ENCODE data around the gene ZNF888. TPM values are rescaled to one million over a fixed set of nuclear protein-coding genes. Genes with fewer than 3 reads are reported as not detected.

Gene ZNF888
- total RNA-seq, result 1 to 10 TPM; 5.9 to 8.0 TPM

DNA sequence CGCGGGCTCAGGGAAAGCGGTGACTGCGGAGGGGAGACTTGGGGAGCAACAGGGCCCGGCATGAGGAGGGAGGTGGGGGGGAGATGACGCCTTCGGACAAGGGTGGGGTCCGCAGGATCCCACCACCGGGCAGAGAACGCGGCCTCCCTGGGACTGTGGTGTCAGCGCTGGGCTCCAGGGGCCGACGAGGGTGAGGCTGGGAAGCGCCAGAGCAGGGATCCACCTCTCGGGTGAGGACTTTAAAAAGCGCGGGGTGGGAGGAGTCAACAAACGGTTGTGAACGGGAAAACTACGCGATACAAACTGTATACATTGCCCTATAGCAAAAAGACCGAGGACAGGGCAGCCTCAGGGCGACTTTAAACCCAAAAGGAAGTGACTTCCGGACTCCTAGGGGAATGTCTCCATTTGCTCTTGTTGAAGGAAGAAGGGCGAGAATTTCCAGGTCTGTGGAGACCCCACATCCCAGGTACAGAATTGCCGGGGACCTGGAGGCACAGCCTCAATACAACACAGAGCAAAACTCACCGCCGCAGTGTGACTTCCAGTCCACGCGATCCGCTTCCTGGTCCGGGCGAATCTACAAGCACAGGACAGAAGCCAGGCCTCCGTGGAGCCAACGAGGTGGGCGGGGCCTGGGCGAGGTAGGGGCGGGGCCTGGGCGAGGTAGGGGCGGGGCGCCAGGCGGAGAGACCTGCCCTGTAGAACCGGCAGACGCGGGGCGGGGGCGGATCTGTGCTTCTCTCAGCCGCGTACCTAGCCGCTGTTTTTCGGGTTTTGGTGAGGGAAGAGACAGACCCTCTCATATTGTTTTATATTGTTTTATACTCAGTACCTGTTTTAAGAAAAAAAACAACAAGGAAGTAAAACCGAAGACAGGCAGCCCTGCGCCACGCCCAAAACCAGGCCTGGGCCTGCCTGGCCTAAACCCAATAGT lies at the start of gene ZNF888:
TSS of gene ZNF888 (minus strand) at position 588 of the 937 bp plus-strand sequence. CDS start 5,555 bp downstream, outside the sequence.
- Mint-ChIP-seq H3K9me3 (peaks cover 2 to 3% of the 10 kb centered on the region in 2 donors), H3K4me3 (peak within 1 kb of the TSS; percentile 86 to 88), H3K36me3 (ENCODE audit: insufficient read depth in 2 of 2) (peaks cover 10 to 14% of the 10 kb centered on the region in 2 donors), H3K27me3 (ENCODE audit: low read depth) (no peaks in the 10 kb centered on the region), H3K27ac (peak within 1 kb of the TSS; percentile 73), H3K4me1 (ENCODE audit: low read depth) (peaks cover 29% of the 10 kb centered on the region)
- DNase-seq, result peak; percentile 87 to 88
- peak; percentile 100 for ATAC-seq (replicated peaks in 1 of 2)

DNA sequence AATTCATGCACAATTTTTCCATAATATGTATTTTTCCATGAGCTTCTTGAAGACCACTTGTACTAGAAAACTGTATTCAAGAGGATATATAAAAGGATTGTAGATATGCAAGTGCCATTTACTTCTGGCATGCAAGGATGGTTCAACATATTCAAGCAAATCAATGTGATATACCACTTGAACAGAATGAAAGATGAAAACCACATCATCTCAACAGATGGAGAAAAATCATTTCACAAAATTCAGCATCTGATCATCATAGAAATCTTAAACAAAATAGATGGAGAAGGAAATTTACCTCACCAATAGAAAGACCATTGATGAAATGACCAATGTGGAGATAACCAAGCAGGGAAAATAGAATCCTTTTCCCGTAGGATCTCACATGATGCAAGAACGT lies 44.5 kb upstream of the ZNF888 start:
- no peak overlapping the region for H3K27ac Mint-ChIP-seq
- peaks cover 11% of the 10 kb centered on the region for H3K4me1 Mint-ChIP-seq (ENCODE audit: low read depth)
- DNase-seq (no peak), ATAC-seq (replicated peaks in 1 of 2) (no peak)
- no peak overlapping the region for H3K4me3 Mint-ChIP-seq
- H3K9me3 Mint-ChIP-seq, result peaks cover 9 to 20% of the 10 kb centered on the region in 2 donors
- H3K27me3 Mint-ChIP-seq (ENCODE audit: low read depth), result no peaks in the 10 kb centered on the region
- H3K36me3 Mint-ChIP-seq (ENCODE audit: insufficient read depth in 2 of 2), result peaks cover 23 to 40% of the 10 kb centered on the region in 2 donors

DNA sequence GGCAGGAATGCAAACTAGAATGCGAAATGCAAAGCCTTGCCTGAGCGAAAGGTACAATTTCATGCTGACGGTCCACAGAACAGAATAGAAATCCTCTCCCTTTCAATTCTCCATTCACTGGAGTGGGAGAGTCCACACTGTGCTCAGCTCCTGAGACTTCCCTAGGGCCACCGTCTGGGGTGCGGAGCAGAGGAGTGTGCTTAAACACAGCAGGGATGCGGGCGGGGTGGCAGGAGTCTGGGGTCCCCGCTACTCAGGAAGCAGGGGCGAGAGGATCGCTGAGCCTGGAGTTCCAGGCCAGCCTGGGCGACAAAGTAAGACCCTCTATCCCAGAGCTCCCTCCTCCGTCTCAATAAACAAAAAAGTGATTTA lies 40.0 kb upstream of the ZNF888 start:
- Mint-ChIP-seq H3K9me3 (peaks cover 3 to 14% of the 10 kb centered on the region in 2 donors), H3K4me3 (peak overlapping the region; percentile 97), H3K36me3 (ENCODE audit: insufficient read depth in 2 of 2) (peaks cover 22 to 31% of the 10 kb centered on the region in 2 donors), H3K27ac (peak overlapping the region; percentile 38), H3K4me1 (ENCODE audit: low read depth) (peaks cover 11% of the 10 kb centered on the region), H3K27me3 (ENCODE audit: low read depth) (no peaks in the 10 kb centered on the region)
- ATAC-seq (replicated peaks in 1 of 2), result peak; percentile 14 to 24
- DNase-seq, result peak; percentile 16 to 21

DNA sequence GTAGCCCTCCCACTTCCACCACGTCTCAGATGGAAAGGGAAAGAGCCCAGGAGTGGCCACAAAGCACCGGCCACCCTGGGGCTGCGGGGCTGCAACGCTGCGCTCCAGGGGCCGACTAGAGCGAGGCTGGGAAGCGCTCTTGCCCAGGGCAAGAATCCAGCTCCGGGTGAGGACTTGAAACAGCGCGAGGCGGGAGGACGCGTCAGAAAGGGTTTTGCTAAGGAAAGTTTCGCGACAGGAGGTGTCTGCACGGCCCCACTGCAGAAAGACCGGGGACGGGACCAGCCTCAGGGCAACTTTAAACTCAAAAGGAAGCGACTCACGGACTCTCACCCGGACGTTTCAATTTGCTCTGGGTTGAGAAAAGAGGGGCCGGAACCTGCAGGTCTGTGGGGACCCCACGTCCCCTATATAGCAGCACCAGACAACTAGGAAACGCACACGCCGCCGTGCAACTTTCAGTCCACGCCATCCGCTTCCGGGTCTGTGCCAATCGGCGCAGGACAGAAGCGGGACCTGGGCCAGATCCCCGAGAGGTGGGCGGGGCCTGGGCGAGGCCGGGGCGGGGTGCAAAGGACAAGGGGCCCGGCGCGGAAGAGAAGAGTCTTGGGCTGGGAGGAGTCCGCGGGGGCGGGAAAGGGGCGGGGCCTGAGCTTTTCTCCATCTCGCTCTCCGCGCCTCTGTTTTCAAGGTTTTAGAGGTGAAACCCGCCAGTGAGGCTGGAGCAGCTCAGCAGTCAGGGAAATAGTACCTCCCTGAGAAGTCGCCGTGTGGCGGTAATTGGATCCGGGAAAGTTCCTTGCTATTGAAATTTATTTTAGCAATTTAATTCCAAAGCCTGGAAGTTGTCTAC lies 39.4 kb upstream of the ZNF888 start, which contains the start of gene ZNF816:
TSS of gene ZNF816 (minus strand) at position 488 of the 853 bp plus-strand sequence. CDS start 6,792 bp downstream, outside the sequence.
- Mint-ChIP-seq H3K27me3 (ENCODE audit: low read depth) (no peaks in the 10 kb centered on the region), H3K9me3 (peaks cover 4 to 16% of the 10 kb centered on the region in 2 donors), H3K27ac (peak within 1 kb of the TSS; percentile 38), H3K36me3 (ENCODE audit: insufficient read depth in 2 of 2) (peaks cover 24 to 34% of the 10 kb centered on the region in 2 donors), H3K4me3 (peak within 1 kb of the TSS; percentile 97), H3K4me1 (ENCODE audit: low read depth) (peaks cover 11% of the 10 kb centered on the region)
- DNase-seq (peak; percentile 99), ATAC-seq (replicated peaks in 1 of 2) (peak; percentile 100)

DNA sequence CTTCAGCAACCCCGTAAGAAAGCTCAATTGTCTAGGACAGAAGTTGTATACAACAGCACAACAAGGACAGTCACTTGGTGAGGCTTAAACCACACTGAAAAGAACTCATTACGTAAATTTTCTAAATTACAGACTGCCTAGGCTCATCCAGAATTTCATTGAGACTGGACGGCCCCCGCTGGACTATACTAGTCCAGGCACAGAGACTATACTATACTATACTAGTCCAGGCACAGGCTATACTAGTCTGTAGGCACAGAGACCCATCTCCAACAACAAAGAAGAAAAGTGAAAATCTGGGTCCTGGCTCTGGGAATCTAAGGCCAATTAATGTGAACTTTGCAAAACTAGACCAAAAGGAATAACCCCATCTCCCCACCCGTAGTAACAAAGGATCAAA lies 38.8 kb upstream of the ZNF888 start:
- Mint-ChIP-seq H3K27ac (peak overlapping the region; percentile 10), H3K4me1 (ENCODE audit: low read depth) (peaks cover 11% of the 10 kb centered on the region), H3K9me3 (peaks cover 3 to 19% of the 10 kb centered on the region in 2 donors), H3K36me3 (ENCODE audit: insufficient read depth in 2 of 2) (peaks cover 27 to 33% of the 10 kb centered on the region in 2 donors), H3K27me3 (ENCODE audit: low read depth) (no peaks in the 10 kb centered on the region), H3K4me3 (peak overlapping the region; percentile 97)
- no peak for DNase-seq
- no peak for ATAC-seq (replicated peaks in 1 of 2)

DNA sequence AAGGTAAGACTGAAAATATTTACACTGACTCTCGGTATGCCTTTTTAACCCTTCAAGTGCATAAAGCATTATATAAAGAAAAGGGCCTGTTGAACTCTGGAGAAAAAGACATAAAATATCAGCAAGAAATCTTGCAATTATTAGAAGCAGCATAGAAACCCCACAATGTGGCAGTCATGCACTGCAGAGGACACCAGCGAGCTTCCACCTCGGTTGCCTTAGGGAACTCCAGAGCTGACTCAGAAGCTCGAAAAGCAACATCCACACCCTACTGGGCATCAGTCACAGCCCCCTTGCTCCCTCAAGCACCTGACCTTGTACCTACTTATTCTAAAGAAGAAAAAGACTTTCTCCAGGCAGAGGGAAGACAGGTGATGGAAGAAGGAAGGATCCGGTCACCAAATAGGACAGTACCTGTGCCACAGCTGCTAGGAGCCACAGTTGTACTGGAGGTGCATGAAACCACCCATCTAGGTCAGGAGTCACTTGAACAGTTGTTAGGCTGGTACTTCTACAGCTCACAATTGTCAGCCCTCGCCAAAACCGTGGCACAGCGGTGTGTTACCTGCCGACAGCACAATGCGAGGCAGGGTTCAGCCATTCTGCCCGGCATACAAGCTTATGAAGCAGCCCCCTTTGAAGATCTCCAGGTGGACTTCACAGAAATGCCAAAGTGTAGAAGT lies 36.5 kb upstream of the ZNF888 start:
- DNase-seq, result no peak
- Mint-ChIP-seq H3K36me3 (ENCODE audit: insufficient read depth in 2 of 2) (peaks cover 42 to 50% of the 10 kb centered on the region in 2 donors), H3K27ac (no peak overlapping the region), H3K4me1 (ENCODE audit: low read depth) (peaks cover 11% of the 10 kb centered on the region), H3K9me3 (peaks cover 11 to 32% of the 10 kb centered on the region in 2 donors), H3K4me3 (no peak overlapping the region), H3K27me3 (ENCODE audit: low read depth) (no peaks in the 10 kb centered on the region)
- ATAC-seq (replicated peaks in 1 of 2), result no peak

DNA sequence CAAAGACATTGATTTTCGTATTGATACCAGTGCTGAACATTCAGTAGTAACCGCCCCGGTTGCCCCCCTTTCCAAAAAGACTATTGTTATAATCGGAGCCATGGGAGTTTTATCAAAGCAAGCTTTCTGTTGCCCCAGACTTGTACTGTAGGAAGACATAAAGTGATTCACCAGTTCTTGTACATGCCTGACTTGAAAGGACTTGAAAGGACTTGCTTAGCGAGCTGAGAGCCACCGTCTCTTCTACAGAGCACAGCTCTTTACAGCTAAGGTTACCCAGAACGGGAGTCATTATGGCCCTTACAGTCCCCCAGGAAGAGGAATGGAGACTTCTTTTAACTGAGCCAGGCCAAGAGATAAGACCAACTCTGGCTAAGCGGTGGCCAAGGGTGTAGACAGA lies 34.4 kb upstream of the ZNF888 start:
- no peak for DNase-seq
- Mint-ChIP-seq H3K27ac (no peak overlapping the region), H3K4me3 (no peak overlapping the region), H3K4me1 (ENCODE audit: low read depth) (no peaks in the 10 kb centered on the region), H3K27me3 (ENCODE audit: low read depth) (no peaks in the 10 kb centered on the region), H3K9me3 (peaks cover 15 to 35% of the 10 kb centered on the region in 2 donors), H3K36me3 (ENCODE audit: insufficient read depth in 2 of 2) (peaks cover 52 to 64% of the 10 kb centered on the region in 2 donors)
- ATAC-seq (replicated peaks in 1 of 2), result no peak

DNA sequence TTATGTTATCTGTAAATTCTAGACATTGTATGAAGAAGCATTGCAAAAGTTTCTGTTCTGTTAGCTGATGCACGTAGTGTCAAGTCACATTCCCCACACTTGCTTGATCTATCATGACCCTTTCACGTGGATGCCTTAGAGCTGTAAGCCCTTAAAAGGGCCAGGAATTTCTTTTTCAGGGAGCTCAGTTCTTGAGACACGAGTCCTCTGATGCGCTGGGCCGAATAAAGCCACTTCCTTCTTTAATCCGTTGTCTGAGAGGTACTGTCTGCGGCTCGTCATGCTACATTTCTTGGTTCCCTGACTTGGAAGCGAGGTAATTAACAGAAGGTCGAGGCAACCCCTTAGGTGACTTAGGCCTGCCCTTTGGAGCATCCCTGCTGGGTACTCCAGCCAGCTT lies 33.7 kb upstream of the ZNF888 start:
- peaks cover 19 to 41% of the 10 kb centered on the region in 2 donors for H3K9me3 Mint-ChIP-seq
- H3K36me3 Mint-ChIP-seq (ENCODE audit: insufficient read depth in 2 of 2), result peaks cover 59 to 71% of the 10 kb centered on the region in 2 donors
- ATAC-seq (replicated peaks in 1 of 2), result no peak

DNA sequence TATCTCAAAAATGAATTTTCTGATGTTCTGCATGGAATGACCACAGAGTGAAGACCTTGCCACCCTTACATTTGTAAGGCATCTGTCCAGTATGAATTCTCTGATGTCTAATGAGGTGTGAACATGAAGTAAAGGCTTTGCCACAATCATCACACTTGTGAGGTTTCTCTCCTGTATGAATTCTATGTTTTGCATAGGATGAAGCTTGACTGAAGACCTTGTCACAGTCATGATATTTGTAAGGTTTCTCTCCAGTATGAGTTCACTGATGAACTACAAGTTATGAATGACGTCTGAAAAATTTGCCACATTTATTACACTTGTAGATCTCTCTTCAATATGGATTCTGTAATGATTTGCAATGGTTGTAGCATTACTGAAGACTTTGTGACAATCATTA lies 26.2 kb upstream of the ZNF888 start:
- no peak overlapping the region for H3K4me3 Mint-ChIP-seq
- DNase-seq (no peak), ATAC-seq (replicated peaks in 1 of 2) (no peak)
- H3K27me3 Mint-ChIP-seq (ENCODE audit: low read depth), result no peaks in the 10 kb centered on the region
- no peak overlapping the region for H3K27ac Mint-ChIP-seq
- peaks cover 48 to 61% of the 10 kb centered on the region in 2 donors for H3K36me3 Mint-ChIP-seq (ENCODE audit: insufficient read depth in 2 of 2)
- peaks cover 18 to 34% of the 10 kb centered on the region in 2 donors for H3K9me3 Mint-ChIP-seq
- H3K4me1 Mint-ChIP-seq (ENCODE audit: low read depth), result no peaks in the 10 kb centered on the region

More for the DNA sequence above, 33.7 kb upstream of the ZNF888 start:
- Mint-ChIP-seq H3K4me3 (no peak overlapping the region), H3K4me1 (ENCODE audit: low read depth) (no peaks in the 10 kb centered on the region), H3K27ac (no peak overlapping the region), H3K27me3 (ENCODE audit: low read depth) (no peaks in the 10 kb centered on the region)
- DNase-seq, result no peak

DNA sequence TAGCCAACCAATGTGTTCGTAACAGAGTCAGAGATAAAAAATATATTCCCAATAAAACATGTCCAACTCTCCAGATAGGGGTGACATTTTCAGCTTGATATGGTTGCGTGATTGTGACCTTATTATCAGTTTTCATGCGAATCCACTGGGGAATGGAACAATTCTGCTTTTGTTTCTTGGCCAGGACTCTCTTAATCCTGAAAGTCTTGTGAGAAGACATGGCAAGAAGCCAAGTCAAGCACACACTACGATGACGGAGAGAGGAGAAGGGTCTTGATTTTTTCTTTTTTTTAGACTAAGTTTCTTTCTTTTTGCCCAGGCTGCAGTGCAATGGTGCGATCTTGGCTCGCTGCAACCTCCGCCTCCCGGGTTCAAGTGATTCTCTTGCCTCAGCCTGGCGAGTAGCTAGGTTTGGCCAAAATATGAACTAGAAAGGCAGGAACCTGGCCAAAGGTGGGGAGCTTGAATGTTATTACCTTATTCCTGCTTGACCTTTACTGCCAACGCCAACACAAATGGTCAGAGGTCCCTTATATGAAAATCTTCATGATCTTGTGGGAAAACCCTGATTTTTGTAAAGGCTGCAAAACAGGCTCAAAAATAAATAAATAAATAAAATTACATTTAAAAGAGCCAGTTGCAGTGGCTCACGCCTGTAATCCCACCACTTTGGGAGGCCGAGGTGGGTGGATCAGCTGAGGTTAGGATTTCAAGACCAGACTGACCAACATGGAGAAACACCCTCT lies 25.0 kb upstream of the ZNF888 start:
- no peaks in the 10 kb centered on the region for H3K4me1 Mint-ChIP-seq (ENCODE audit: low read depth)
- DNase-seq (no peak), ATAC-seq (replicated peaks in 1 of 2) (no peak)
- H3K36me3 Mint-ChIP-seq (ENCODE audit: insufficient read depth in 2 of 2), result peaks cover 42 to 55% of the 10 kb centered on the region in 2 donors
- H3K9me3 Mint-ChIP-seq, result peaks cover 15 to 32% of the 10 kb centered on the region in 2 donors
- H3K27ac Mint-ChIP-seq, result no peak overlapping the region
- no peak overlapping the region for H3K4me3 Mint-ChIP-seq
- H3K27me3 Mint-ChIP-seq (ENCODE audit: low read depth), result no peaks in the 10 kb centered on the region

DNA sequence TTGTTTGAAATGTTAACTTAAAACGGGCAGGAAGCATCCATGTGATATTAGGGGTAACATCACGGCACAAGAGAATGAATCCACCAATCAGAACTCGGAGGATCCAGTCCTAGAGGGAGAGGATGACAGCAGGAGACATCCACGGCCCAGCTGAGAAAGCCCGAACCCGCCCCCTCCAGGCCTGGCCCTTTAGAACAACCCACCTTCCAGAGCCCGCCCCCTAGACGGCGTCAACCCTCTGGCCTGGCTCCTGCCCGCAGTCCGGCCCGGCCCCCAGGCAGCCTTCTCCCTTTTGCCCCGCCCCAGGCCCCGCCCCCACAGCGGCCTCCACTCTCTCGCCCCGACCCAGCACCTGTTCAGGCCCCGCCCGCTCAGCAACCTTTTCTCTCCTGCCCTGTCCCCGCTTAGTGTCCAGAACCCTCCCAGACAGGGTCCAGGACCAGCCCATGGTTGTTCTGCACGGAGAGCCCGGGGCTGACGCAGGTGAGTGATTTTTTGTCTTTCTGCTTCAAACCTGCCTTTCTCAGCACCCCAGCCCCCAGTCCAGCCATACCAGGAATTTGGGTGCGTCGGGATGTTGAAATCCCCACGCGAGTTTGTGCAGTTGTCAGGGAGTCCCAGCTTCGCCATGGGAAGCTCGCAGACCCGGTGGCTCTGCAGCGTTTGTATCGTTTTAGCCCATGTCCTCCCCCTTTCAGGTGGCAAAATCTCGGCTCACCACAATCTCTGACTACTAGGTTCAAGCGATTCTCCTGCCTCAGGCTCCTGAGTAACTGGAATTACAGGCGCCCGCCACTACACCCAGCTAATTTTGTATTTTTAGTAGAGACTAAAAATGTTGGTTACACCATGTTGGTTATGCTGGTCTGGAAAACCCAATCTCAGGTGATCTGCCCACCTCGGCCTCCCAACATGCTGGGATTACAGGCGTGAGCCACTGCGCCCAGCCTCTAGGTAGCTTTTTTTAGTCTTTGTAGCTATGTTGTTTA lies 23.4 kb upstream of the ZNF888 start:
- Mint-ChIP-seq H3K36me3 (ENCODE audit: insufficient read depth in 2 of 2) (peaks cover 36 to 41% of the 10 kb centered on the region in 2 donors), H3K4me3 (no peak overlapping the region), H3K27me3 (ENCODE audit: low read depth) (no peaks in the 10 kb centered on the region), H3K27ac (no peak overlapping the region), H3K4me1 (ENCODE audit: low read depth) (peaks cover 4% of the 10 kb centered on the region), H3K9me3 (peaks cover 11 to 25% of the 10 kb centered on the region in 2 donors)
- ATAC-seq (replicated peaks in 1 of 2) (no peak), DNase-seq (no peak)
